Nephron progenitor cell (in vitro differentiated cells): ENCODE data around the gene SLBP.

Source experiments
- DNase-seq: peaks from one replicate; pipeline ENCODE4 v3.0.0; 2021
- H3K27ac Mint-ChIP-seq: 2 replicates; pipeline ENCODE4 v1.8.0; 2021; ENCODE audit warnings: mild to moderate bottlenecking, moderate library complexity, mixed read lengths
- H3K27me3 Mint-ChIP-seq: 2 replicates; pipeline ENCODE4 v1.8.0; 2021; ENCODE audit warnings: mild to moderate bottlenecking, low read depth, mixed read lengths; ENCODE audit not compliant: poor library complexity
- H3K36me3 Mint-ChIP-seq: 2 replicates; pipeline ENCODE4 v1.8.0; 2021; ENCODE audit warnings: low read depth, mixed read lengths
- H3K4me1 Mint-ChIP-seq: 2 replicates; pipeline ENCODE4 v1.8.0; 2021; ENCODE audit warnings: mixed read lengths
- H3K4me3 Mint-ChIP-seq: 2 replicates; pipeline ENCODE4 v1.8.0; 2021; ENCODE audit warnings: mild to moderate bottlenecking, moderate library complexity, mixed read lengths
- H3K9me3 Mint-ChIP-seq: 2 replicates; pipeline ENCODE4 v1.8.0; 2021; ENCODE audit warnings: mild to moderate bottlenecking, moderate library complexity, mixed read lengths
- CTCF ChIP-seq: fragments of 200-600 bp; sonication (generic); IDR thresholded peaks from 2 replicates; pipeline ENCODE4 v1.5.0; 2021; ENCODE audit warnings: antibody characterized with exemption

SLBP gene

DNA sequence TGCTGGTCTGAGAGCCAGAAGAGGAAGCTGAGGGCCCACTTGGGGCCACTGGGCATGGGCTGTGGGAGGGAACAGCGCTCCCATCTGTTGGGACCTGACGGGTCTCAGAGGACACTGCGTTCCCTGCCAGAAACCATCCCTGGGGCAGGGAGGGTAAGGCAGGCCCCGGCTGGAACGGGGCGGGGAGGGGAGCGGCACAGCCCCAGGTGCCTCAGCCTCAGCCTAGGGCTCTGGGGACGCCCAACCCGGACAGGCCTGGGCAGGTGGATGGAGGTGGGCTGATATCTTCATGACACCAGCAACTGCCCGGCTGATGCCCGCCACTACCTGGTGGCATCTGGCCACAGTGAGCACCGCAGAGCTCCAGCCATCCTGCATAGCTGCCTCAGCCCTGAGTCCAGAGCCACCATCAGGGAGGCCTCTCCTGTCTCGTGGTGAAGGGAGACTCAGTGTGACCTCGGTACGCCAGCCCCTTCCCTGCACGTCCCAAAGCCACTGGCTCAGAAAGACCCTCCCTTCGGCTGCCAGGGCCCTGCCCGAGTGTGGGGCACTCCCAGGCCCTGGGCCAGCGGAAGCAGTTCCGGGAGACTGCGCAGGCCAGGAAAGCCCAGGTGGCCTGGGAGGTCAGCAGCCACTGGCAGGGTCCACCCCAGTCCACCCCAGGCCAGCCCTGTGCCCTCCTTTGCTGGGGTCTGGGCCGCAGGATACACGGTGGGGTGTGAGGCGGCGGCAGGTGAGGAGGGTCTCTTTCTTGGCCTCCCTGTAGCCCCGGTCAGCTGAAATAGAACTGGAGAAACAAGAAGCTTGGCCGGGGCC is 46.4 kb upstream of the SLBP start:
- Mint-ChIP-seq H3K9me3 (no peaks in the 10 kb centered on the region), H3K27me3 (peaks cover 4% of the 10 kb centered on the region), H3K36me3 (no peaks in the 10 kb centered on the region), H3K27ac (no peak overlapping the region), H3K4me3 (no peak overlapping the region), H3K4me1 (peaks cover 20% of the 10 kb centered on the region)
- no peak for TF ChIP-seq CTCF
- no peak for DNase-seq

DNA sequence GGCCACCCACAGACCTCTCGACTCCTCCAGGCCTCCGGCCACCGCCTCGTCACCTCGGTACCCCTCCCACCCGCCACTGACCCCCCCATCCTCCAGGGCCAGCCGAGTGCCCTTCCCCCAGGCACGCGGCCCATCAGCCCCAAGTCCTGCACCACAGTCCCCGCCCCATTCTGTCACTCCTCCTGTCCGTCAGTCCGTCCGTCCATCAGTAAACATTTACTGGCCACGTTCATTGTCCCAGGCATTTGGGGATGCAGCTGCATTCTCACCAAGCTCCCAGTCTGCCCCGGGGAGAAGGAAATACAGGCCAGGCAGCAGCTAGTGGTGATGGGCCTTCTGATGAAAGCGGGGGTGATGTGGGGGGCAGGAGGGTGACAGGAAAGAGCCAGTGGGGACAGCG is 45.7 kb upstream of the SLBP start:
- Mint-ChIP-seq H3K27ac (no peak overlapping the region), H3K36me3 (no peaks in the 10 kb centered on the region), H3K9me3 (no peaks in the 10 kb centered on the region), H3K27me3 (peaks cover 4% of the 10 kb centered on the region), H3K4me1 (peaks cover 20% of the 10 kb centered on the region), H3K4me3 (no peak overlapping the region)
- no peak for TF ChIP-seq CTCF
- DNase-seq = no peak

DNA sequence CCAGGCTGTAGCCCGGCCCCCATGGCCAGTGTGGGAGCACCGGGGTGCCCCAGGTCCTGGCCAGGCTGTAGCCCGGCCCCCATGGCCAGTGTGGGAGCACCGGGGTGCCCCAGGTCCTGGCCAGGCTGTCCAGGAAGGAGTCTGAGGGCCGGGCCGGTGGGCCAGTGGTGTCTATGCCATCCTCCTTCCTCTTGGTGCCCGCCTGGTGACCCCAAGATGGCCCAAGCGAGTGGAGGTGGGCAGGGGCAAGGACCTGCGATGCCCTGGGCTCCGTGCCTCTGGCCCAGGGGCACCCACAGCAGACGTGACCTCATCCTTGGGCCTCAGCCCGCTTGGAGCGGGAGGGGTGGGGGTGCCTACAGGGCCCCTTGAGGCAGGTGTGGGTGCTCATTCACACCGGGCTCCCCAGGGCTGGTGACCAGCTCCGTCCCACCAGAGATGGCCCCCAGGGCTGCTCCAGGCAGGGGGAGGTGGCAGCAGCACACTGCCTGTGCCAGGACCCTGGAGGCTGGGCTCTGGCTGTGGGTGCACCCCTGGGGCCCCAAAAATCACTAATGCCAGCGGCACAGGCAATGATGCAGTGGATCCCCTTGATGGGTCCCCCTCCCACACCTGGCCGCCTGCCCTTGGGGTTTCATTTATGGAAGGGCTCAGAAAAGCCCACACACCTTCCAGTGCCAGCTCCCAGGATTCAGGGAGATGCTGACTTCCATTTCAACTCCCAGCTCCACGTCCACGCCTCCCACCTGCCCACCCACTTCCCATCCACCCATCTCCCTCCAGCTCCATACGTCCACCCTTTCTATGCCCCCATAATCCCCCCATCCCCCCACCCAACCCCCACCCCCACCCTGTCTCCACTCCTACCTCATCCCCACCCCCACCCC is 45.0 kb upstream of the SLBP start:
- no peak for DNase-seq
- no peak for TF ChIP-seq CTCF
- H3K36me3 Mint-ChIP-seq = no peaks in the 10 kb centered on the region
- H3K9me3 Mint-ChIP-seq = no peaks in the 10 kb centered on the region
- no peak overlapping the region for H3K27ac Mint-ChIP-seq
- peaks cover 15% of the 10 kb centered on the region for H3K4me1 Mint-ChIP-seq
- H3K27me3 Mint-ChIP-seq = peaks cover 4% of the 10 kb centered on the region
- no peak overlapping the region for H3K4me3 Mint-ChIP-seq

DNA sequence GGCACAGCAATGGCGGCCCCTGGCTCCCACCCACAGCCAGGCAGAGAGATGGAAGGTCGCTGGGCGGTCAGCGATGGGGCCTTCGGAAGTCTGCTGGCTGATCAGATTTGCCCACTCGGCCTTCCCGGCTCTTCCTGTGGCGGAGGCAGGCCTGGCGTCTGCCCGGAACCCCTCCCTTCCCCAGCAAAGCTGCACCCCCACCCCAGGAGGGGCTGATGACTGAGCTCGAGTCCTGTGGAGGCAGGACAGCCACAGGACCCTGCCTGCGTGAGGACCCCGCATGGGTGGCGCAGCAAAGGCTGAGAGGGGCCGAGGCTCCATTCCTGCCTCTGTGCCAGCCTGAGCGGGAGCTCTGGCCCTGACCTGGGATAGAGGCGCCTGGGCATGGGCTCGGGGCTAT is 44.0 kb upstream of the SLBP start:
- H3K36me3 Mint-ChIP-seq = no peaks in the 10 kb centered on the region
- H3K4me3 Mint-ChIP-seq = no peak overlapping the region
- H3K4me1 Mint-ChIP-seq = peaks cover 15% of the 10 kb centered on the region
- TF ChIP-seq CTCF = no peak
- DNase-seq = no peak
- peaks cover 4% of the 10 kb centered on the region for H3K27me3 Mint-ChIP-seq
- no peak overlapping the region for H3K27ac Mint-ChIP-seq
- H3K9me3 Mint-ChIP-seq = no peaks in the 10 kb centered on the region

DNA sequence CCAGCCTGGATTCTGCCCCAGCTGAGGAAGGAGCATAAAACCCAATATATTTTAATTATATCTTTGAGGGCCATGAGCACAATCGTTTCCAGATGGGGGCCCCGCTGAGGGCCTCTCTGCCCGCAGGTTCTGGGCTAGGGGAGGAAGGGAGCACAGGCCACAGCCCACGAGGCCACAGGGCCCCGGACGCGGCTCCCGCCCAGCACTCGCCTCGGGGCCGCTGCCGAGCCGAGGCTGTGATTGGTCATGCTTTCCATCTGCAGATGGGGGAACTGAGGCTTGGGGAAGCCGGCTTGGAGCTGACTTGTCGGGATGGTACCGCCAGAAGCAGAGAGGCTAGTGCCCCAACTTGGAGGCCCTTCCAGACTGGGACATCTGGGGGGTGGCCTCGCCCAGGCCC is 43.2 kb upstream of the SLBP start:
- no peak overlapping the region for H3K4me3 Mint-ChIP-seq
- no peak overlapping the region for H3K27ac Mint-ChIP-seq
- peaks cover 15% of the 10 kb centered on the region for H3K4me1 Mint-ChIP-seq
- no peaks in the 10 kb centered on the region for H3K9me3 Mint-ChIP-seq
- TF ChIP-seq CTCF = no peak
- no peaks in the 10 kb centered on the region for H3K36me3 Mint-ChIP-seq
- peaks cover 4% of the 10 kb centered on the region for H3K27me3 Mint-ChIP-seq
- DNase-seq = no peak
